HG02623 (cell line): ENCODE data around the gene IL33.

ENCODE experiments used
- ATAC-seq: cut with Tn5 transposase; IDR thresholded peaks from one replicate; pipeline ENCODE4 v1.9.1; 2021; ENCODE audit warnings: moderate library complexity; ENCODE audit not compliant: unreplicated experiment

Gene IL33

GRCh38 chr9:6277417-6277816, 61.8 kb downstream of the IL33 start:
- ATAC-seq = no peak

DNA sequence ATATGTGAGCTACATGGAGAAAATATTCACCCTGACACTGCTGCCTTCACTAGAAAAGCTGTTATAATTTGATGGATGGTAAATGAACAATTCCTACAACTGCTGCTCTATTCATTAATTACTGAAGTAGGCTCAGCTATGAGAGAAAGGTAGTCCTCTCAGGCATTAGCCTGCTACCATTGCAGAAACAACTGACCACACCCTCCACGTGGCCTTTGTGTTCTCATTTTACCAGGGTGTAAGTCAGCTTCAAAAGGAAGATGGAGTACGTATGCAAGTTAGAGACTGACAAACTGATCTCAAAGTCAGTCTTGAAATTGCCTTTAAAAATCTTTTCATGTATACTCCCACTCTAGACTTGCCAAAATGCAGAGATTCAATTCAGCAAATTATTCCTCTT, 86.3 kb downstream of the IL33 start:
- no peak for ATAC-seq

- no peak for ATAC-seq
These were observed 86.8 kb downstream of the IL33 start for GRCh38 chr9:6302417-6302816.

GRCh38 chr9:6304232-6304631, 88.6 kb downstream of the IL33 start:
- ATAC-seq = no peak

DNA sequence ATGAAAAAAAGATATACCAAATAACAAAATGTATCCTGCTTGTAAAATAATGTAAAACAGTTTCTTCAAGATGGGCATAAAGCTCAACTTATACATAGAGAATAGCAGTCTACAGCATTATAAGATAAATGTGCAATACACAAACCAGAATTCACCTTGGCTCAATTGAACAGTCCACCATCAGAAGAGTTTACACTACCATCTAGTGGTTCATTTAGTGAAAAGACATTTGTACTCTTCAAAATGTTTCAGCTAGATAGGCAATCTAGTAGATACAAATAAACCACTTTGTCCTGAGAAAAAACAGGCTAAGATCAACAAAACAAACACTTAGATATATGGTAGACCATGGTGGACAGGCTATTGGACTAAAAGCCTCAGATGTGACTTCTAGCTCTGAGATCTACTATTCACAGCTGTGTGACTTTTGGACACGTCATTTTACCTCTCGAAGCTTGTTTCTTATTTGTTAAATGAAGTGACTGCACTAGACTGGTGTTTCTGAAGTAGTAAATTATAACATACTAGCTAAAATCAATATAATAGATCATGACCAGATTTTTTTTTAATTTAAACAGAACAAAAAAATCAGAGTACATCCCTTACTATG, 90.5 kb downstream of the IL33 start:
- ATAC-seq = no peak
